ENCODE results near the gene FOXK2.
A peak's percentile ranks its signal among the peaks of the same experiment; 100 is the strongest.

- TF ChIP-seq, protein P1, sequence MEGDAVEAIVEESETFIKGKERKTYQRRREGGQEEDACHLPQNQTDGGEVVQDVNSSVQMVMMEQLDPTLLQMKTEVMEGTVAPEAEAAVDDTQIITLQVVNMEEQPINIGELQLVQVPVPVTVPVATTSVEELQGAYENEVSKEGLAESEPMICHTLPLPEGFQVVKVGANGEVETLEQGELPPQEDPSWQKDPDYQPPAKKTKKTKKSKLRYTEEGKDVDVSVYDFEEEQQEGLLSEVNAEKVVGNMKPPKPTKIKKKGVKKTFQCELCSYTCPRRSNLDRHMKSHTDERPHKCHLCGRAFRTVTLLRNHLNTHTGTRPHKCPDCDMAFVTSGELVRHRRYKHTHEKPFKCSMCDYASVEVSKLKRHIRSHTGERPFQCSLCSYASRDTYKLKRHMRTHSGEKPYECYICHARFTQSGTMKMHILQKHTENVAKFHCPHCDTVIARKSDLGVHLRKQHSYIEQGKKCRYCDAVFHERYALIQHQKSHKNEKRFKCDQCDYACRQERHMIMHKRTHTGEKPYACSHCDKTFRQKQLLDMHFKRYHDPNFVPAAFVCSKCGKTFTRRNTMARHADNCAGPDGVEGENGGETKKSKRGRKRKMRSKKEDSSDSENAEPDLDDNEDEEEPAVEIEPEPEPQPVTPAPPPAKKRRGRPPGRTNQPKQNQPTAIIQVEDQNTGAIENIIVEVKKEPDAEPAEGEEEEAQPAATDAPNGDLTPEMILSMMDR (IDR thresholded peaks at IDR 0.05), result peak; percentile 78 to 83 (median 80)
- TF ChIP-seq POLR2A (IDR thresholded peaks at IDR 0.05), result no peak
Observed at GRCh38 chr17:82551779-82552457, 32.4 kb downstream of the FOXK2 start.

All from uterus (tissue), 2 donors.